ENCODE results near the gene USP13. TPM values are rescaled to one million over a fixed set of nuclear protein-coding genes. Genes with fewer than 3 reads are reported as not detected.

Gene USP13
- total and polyA plus RNA-seq, 2 of the 13 experiments (the other 11 are each of a cell fraction or from before 2014, with no cell fraction given), result 15.9 to 36.7 TPM

DNA sequence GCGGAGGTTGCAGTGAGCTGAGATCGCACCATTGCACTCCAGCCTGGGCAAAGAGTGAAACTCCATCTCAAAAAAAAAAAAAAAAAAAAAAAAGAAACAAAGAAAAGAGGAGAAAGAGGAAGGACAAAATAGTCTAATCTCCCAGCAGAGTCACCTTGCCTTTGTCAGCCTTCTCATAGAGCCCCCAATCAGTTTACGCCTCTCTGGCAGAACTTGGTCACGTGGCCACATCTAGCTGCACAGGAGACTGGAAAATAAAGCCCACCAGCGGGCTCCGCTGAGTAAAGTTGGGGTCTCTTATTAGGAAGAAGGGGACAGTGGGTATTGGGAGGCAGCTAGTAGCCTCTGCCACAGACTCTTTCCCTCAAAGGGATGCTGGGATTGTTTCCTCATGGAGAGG, 41.9 kb downstream of the USP13 start:
- FAIRE-seq (no peak), DNase-seq (ENCODE audit: low spot score) (no peak), ATAC-seq (no peak)
- no peaks in the 10 kb centered on the region for H4K20me1 ChIP-seq (ENCODE audit: insufficient read depth, low read length)
- H3K36me3 ChIP-seq (replicated peaks in 1 of 2; ENCODE audit: control insufficient read depth in 1 of 2, insufficient read depth in 2 of 2, low read length in 2 of 2), result peaks cover 6 to 17% of the 10 kb centered on the region in 2 experiments
- intact Hi-C loops (cut with micrococcal nuclease; ENCODE audit: unreplicated experiment) (no loop called here), in situ Hi-C loops (cut with HindIII; ENCODE audit: extremely low pct_ligation_motif_present, low pct_unique_long_range_greater_than_20kb) (no loop called here)
- H3K4me2 ChIP-seq (ENCODE audit: low read depth, low read length), result no peak overlapping the region
- 96% methylated on average over 6 of the region's 6 CpGs for WGBS (ENCODE audit: low lambda C conversion rate)
- ChIA-PET POLR2A (no interaction called here), CTCF (ENCODE audit: low intra/inter-chr PET ratio, low total read pairs) (no interaction called here)
- H3K27me3 ChIP-seq (ENCODE audit: control insufficient read depth in 1 of 2, insufficient read depth in 2 of 2, low read length in 2 of 2), result no peaks in the 10 kb centered on the region
- H3K79me2 ChIP-seq (ENCODE audit: insufficient read depth, low read length), result peaks cover 15% of the 10 kb centered on the region
- no peak overlapping the region for H3K4me3 ChIP-seq (replicated peaks in 1 of 3; ENCODE audit: insufficient read depth in 1 of 3, low read depth in 2 of 3, low read length in 3 of 3)
- TF ChIP-seq ZIK1 (CRISPR knock-in tag; IDR thresholded peaks at IDR 0.05; ENCODE audit: borderline replicate concordance, low read depth) (no peak), CENPX (CRISPR knock-in tag; IDR thresholded peaks at IDR 0.05) (no peak), MEIS1 (CRISPR knock-in tag; IDR thresholded peaks at IDR 0.05; ENCODE audit: borderline replicate concordance) (no peak), ZNF737 (CRISPR knock-in tag; IDR thresholded peaks at IDR 0.05; ENCODE audit: borderline replicate concordance) (no peak), ADNP (CRISPR knock-in tag; IDR thresholded peaks at IDR 0.05) (no peak)
- TF ChIP-seq, protein P1, sequence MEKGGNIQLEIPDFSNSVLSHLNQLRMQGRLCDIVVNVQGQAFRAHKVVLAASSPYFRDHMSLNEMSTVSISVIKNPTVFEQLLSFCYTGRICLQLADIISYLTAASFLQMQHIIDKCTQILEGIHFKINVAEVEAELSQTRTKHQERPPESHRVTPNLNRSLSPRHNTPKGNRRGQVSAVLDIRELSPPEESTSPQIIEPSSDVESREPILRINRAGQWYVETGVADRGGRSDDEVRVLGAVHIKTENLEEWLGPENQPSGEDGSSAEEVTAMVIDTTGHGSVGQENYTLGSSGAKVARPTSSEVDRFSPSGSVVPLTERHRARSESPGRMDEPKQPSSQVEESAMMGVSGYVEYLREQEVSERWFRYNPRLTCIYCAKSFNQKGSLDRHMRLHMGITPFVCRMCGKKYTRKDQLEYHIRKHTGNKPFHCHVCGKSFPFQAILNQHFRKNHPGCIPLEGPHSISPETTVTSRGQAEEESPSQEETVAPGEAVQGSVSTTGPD (CRISPR knock-in tag; IDR thresholded peaks at IDR 0.05), result no peak
- TF ChIP-seq, protein P2, sequence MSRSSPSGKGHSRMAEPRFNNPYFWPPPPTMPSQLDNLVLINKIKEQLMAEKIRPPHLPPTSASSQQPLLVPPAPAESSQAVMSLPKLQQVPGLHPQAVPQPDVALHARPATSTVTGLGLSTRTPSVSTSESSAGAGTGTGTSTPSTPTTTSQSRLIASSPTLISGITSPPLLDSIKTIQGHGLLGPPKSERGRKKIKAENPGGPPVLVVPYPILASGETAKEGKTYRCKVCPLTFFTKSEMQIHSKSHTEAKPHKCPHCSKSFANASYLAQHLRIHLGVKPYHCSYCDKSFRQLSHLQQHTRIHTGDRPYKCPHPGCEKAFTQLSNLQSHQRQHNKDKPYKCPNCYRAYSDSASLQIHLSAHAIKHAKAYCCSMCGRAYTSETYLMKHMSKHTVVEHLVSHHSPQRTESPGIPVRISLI (CRISPR knock-in tag; IDR thresholded peaks at IDR 0.05; ENCODE audit: borderline replicate concordance), result no peak
- no peak overlapping the region for H3K27ac ChIP-seq (ENCODE audit: extremely low read length, insufficient read depth, low read length)
- no peaks in the 10 kb centered on the region for H3K9me3 ChIP-seq (ENCODE audit: low read length)
- no peak overlapping the region for H3K9ac ChIP-seq (ENCODE audit: insufficient read depth, low read depth, low read length)
- no peak overlapping the region for H2AFZ ChIP-seq (ENCODE audit: low read length)
- no peaks in the 10 kb centered on the region for H3K4me1 ChIP-seq (ENCODE audit: insufficient read depth, low read length)
- no TSS peak for BruUV-seq (replicated peaks)

All from HepG2 (cell line).